IMR-90 (cell line): ENCODE results near the gene ROM1. TPM values are rescaled to one million over a fixed set of nuclear protein-coding genes. Genes with fewer than 3 reads are reported as not detected.
A peak's percentile ranks its signal among the peaks of the same experiment; 100 is the strongest.

Source experiments
- ATAC-seq: fragments of 200-7000 bp; cut with Tn5 transposase; 2 replicates; pipeline ENCODE4 v1.9.1; 2020; ENCODE audit warnings: low read depth, mild to moderate bottlenecking, moderate library complexity
- BruUV-seq: library from RNA; stranded (reverse); fragments of 400-500 nt; replicated peaks from 2 replicates; lab custom pipeline; 2021; lab: Mats Ljungman, UMichigan
- CTCF ChIA-PET: fragments of 300-600 bp; formaldehyde crosslinking; extraction: SDS; loops from one replicate; lab custom pipeline; 2021; ENCODE audit warnings: antibody characterized with exemption; lab: Yijun Ruan, JAX
- POLR2A ChIA-PET: fragments of 300-600 bp; sonication (Branson Sonifier 250); formaldehyde crosslinking; loops from one replicate; lab custom pipeline; 2022; ENCODE audit warnings: antibody characterized with exemption; ENCODE audit not compliant: unreplicated experiment; lab: Charles Lee
- DNase-seq: peaks from one replicate; pipeline ENCODE4 v3.0.0; 2013
- H2AFZ ChIP-seq: replicated peaks from 2 replicates; pipeline ENCODE3; 2013; ENCODE audit warnings: low read length, mild to moderate bottlenecking; ENCODE audit not compliant: poor library complexity
- H2AK5ac ChIP-seq: 2 replicates; pipeline ENCODE4 v1.6.1; 2013; ENCODE audit warnings: low read depth, low read length, inconsistent platforms
- H2AK9ac ChIP-seq: replicated peaks from 2 replicates; pipeline ENCODE3; 2013; ENCODE audit warnings: mild to moderate bottlenecking, low read depth, low read length, moderate library complexity; ENCODE audit not compliant: poor library complexity
- H2BK120ac ChIP-seq: 2 replicates; pipeline ENCODE4 v1.6.1; 2013; ENCODE audit warnings: low read depth, low read length, inconsistent platforms
- H2BK15ac ChIP-seq: 3 replicates; pipeline ENCODE4 v1.6.1; 2013; ENCODE audit warnings: low read depth, low read length, inconsistent platforms
- H2BK20ac ChIP-seq: 2 replicates; pipeline ENCODE4 v1.6.1; 2013; ENCODE audit warnings: low read depth, mild to moderate bottlenecking, inconsistent platforms, low read length, moderate library complexity
- H2BK5ac ChIP-seq: 2 replicates; pipeline ENCODE4 v1.6.1; 2013; ENCODE audit warnings: mild to moderate bottlenecking, low read depth, low read length, inconsistent platforms; ENCODE audit not compliant: poor library complexity, severe bottlenecking
- H3K14ac ChIP-seq: replicated peaks from 2 replicates; pipeline ENCODE4 v1.6.1; 2013; ENCODE audit warnings: low read depth, low read length, inconsistent platforms
- H3K18ac ChIP-seq: 2 replicates; pipeline ENCODE4 v1.6.1; 2013; ENCODE audit warnings: low read depth, low read length, control low read depth
- H3K23ac ChIP-seq: 2 replicates; pipeline ENCODE4 v1.6.1; 2013; ENCODE audit warnings: low read depth, low read length, inconsistent platforms
- H3K27ac ChIP-seq: 2 replicates; pipeline ENCODE4 v1.5.1; 2013; ENCODE audit warnings: mild to moderate bottlenecking, control low read depth, low read length; ENCODE audit not compliant: insufficient read depth
- H3K27me3 ChIP-seq: 2 replicates; pipeline ENCODE4 v1.6.1; 2013; ENCODE audit warnings: low read length; ENCODE audit not compliant: control insufficient read depth, insufficient read depth
- H3K36me3 ChIP-seq: 2 replicates; pipeline ENCODE4 v1.6.1; 2013; ENCODE audit warnings: low read length, mixed read lengths; ENCODE audit not compliant: control insufficient read depth, insufficient read depth
- H3K4ac ChIP-seq: 2 replicates; pipeline ENCODE4 v1.6.1; 2013; ENCODE audit warnings: low read depth, low read length, inconsistent platforms
- H3K4me1 ChIP-seq: 2 replicates; pipeline ENCODE4 v1.6.1; 2013; ENCODE audit warnings: low read length, mixed read lengths; ENCODE audit not compliant: control insufficient read depth, insufficient read depth
- H3K4me2 ChIP-seq: 2 replicates; pipeline ENCODE4 v1.6.1; 2013; ENCODE audit warnings: low read depth, mild to moderate bottlenecking, control low read depth, low read length, moderate library complexity
- H3K4me3 ChIP-seq: 2 replicates; pipeline ENCODE4 v1.5.1; 2013; ENCODE audit warnings: low read depth, mild to moderate bottlenecking, control low read depth, low read length, moderate library complexity; ENCODE audit not compliant: insufficient read depth
- H3K56ac ChIP-seq: 2 replicates; pipeline ENCODE4 v1.6.1; 2013; ENCODE audit warnings: low read length, inconsistent platforms; ENCODE audit not compliant: insufficient read depth; ENCODE audit errors: extremely low read depth
- H3K79me1 ChIP-seq, 2 experiments: 2 replicates each; pipeline ENCODE4 v1.6.1; 2013; ENCODE audit warnings: low read length in 2 of 2, inconsistent platforms in 1 of 2, low read depth in 1 of 2
- H3K9ac ChIP-seq: 2 replicates; pipeline ENCODE4 v1.6.1; 2013; ENCODE audit warnings: low read depth, low read length, control low read depth
- H3K9me1 ChIP-seq: 2 replicates; pipeline ENCODE4 v1.6.1; 2013; ENCODE audit warnings: low read length, inconsistent platforms; ENCODE audit not compliant: insufficient read depth
- H3K9me3 ChIP-seq: 2 replicates; pipeline ENCODE4 v1.6.1; 2013; ENCODE audit warnings: low read length; ENCODE audit not compliant: control insufficient read depth, insufficient read depth
- H4K20me1 ChIP-seq: 2 replicates; pipeline ENCODE4 v1.6.1; 2013; ENCODE audit warnings: low read length, inconsistent platforms; ENCODE audit not compliant: insufficient read depth
- H4K5ac ChIP-seq: 2 replicates; pipeline ENCODE4 v1.6.1; 2013; ENCODE audit warnings: mild to moderate bottlenecking, low read depth, low read length, control low read depth
- H4K8ac ChIP-seq, 2 experiments: 2 replicates each; pipeline ENCODE4 v1.6.1; 2013; ENCODE audit warnings: low read depth in 2 of 2, low read length in 2 of 2, control low read depth in 1 of 2, inconsistent platforms in 1 of 2
- H4K91ac ChIP-seq: 2 replicates; pipeline ENCODE4 v1.6.1; 2013; ENCODE audit warnings: low read depth, low read length, inconsistent platforms; ENCODE audit not compliant: insufficient read depth
- BHLHE40 ChIP-seq: fragments of 150-350 bp; IDR thresholded peaks from 2 replicates; pipeline ENCODE4 v1.6.1; 2016; ENCODE audit warnings: mild to moderate bottlenecking, low read depth, low read length
- CEBPB ChIP-seq: IDR thresholded peaks from 2 replicates; pipeline ENCODE4 v1.6.1; 2012; ENCODE audit warnings: low read depth, low read length, improper control_type of control experiment
- CHD1 ChIP-seq: IDR thresholded peaks from 2 replicates; pipeline ENCODE4 v1.6.1; 2012; ENCODE audit warnings: low read depth, low read length, improper control_type of control experiment
- MAFK ChIP-seq: IDR thresholded peaks from 2 replicates; pipeline ENCODE4 v1.6.1; 2012; ENCODE audit warnings: low read depth, low read length, improper control_type of control experiment
- MAZ ChIP-seq: IDR thresholded peaks from 2 replicates; pipeline ENCODE4 v1.6.1; 2012; ENCODE audit warnings: low read depth, mild to moderate bottlenecking, low read length, improper control_type of control experiment, moderate library complexity, borderline replicate concordance
- MXI1 ChIP-seq: IDR thresholded peaks from 2 replicates; pipeline ENCODE4 v1.6.1; 2012; ENCODE audit warnings: low read depth, mild to moderate bottlenecking, low read length, moderate library complexity, borderline replicate concordance
- NFE2L2 ChIP-seq: fragments of 150-350 bp; IDR thresholded peaks from 2 replicates; pipeline ENCODE4 v1.6.1; 2016; ENCODE audit warnings: low read depth, mild to moderate bottlenecking, low read length
- POLR2A ChIP-seq: IDR thresholded peaks from 2 replicates; pipeline ENCODE4 v1.6.1; 2012; ENCODE audit warnings: mild to moderate bottlenecking, low read depth, low read length
- RAD21 ChIP-seq: IDR thresholded peaks from 2 replicates; pipeline ENCODE4 v1.6.1; 2012; ENCODE audit warnings: low read length, improper control_type of control experiment
- RCOR1 ChIP-seq: IDR thresholded peaks from 2 replicates; pipeline ENCODE4 v1.6.1; 2012; ENCODE audit warnings: mild to moderate bottlenecking, low read length, improper control_type of control experiment; ENCODE audit not compliant: insufficient replicate concordance
- RFX5 ChIP-seq: IDR thresholded peaks from 2 replicates; pipeline ENCODE4 v1.8.0; 2012; ENCODE audit warnings: low read depth, mild to moderate bottlenecking, low read length, moderate library complexity
- SMC3 ChIP-seq: fragments of 150-350 bp; IDR thresholded peaks from 2 replicates; pipeline ENCODE4 v1.6.1; 2016; ENCODE audit warnings: low read depth, mild to moderate bottlenecking, antibody characterized with exemption, low read length, moderate library complexity
- WGBS, 2 experiments: methylation state at CpG; one replicate each; pipeline versions ENCODE4 v1.1.5 to v1.1.7; 2013; ENCODE audit warnings: missing lambda C conversion rate in 2 of 2; ENCODE audit not compliant: insufficient read length in 1 of 2; ENCODE audit errors: extremely low coverage in 2 of 2; 5-methylcytosine and 5-hydroxymethylcytosine counted together
- dilution Hi-C: fragments of 300-500 bp; cut with HindIII; formaldehyde crosslinking; loops from one replicate; pipeline ENCODE4 v1.14.3; 2018; ENCODE audit warnings: low sequenced_read_pairs; ENCODE audit not compliant: unreplicated experiment
- in situ Hi-C: fragments of 300-500 bp; cut with MboI; formaldehyde crosslinking; loops from 3 replicates; pipeline ENCODE4 v1.14.3; 2019; ENCODE audit warnings: low sequenced_read_pairs, inconsistent platforms, mixed read lengths
- intact Hi-C: fragments of 100-400 bp; cut with micrococcal nuclease; formaldehyde crosslinking; loops from 2 replicates; pipeline ENCODE4 v1.10.0; 2022
- polyA plus RNA-seq, 3 experiments: library from polyadenylated mRNA; depleted of rRNA; stranded (reverse); fragments of >200 nt; gene quantifications; 2 replicates each; pipeline ENCODE4 v1.2.3, GENCODE V29; 2012; ENCODE audit warnings: low replicate concordance in 1 of 3
- total RNA-seq: library from RNA; depleted of rRNA; stranded (reverse); fragments of >200 nt; gene quantifications from 2 replicates; pipeline ENCODE4 v1.2.3, GENCODE V29; 2012
- TF ChIP-seq, protein P1 (sequence below): fragments of 150-350 bp; IDR thresholded peaks from 2 replicates; pipeline ENCODE4 v1.6.1; 2016; ENCODE audit warnings: low read depth, mild to moderate bottlenecking, low read length, moderate library complexity, borderline replicate concordance
- TF ChIP-seq, protein P2 (sequence below): fragments of 150-350 bp; IDR thresholded peaks from 2 replicates; pipeline ENCODE4 v1.6.1; 2017; ENCODE audit warnings: mild to moderate bottlenecking, antibody characterized with exemption, low read length, low read depth
- TF ChIP-seq, protein P3 (sequence below): conservative IDR thresholded peaks from 2 replicates; pipeline ENCODE4 v1.5.1; 2012; ENCODE audit warnings: mild to moderate bottlenecking, low read depth, low read length, improper control_type of control experiment

ROM1 gene
- total and polyA plus RNA-seq, 2 of the 4 experiments (the other 2 are of a cell fraction) = 2.2 to 2.5 TPM

DNA sequence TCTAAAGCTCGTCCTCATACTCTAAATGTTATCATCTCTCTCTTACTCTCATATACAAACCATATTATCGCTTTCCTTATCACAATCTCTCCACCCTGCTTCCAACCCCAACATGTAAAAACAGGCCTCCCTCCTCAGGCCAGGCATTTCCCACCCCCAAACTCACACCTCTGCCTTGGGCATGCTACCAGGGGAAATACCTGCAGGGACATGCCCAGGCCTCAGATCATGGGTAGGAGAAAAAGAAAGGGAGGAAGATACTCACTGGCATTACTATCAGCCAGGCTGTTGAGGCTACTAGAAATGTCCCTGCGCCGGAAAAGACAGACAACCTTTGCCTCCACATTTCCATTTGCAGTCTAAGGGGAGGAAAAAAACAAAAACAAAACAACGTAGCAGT, 13.2 kb upstream of the ROM1 start:
- Histone ChIP-seq H3K27ac (peak overlapping the region; percentile 76), H3K23ac (peak overlapping the region; percentile 91), H3K9me1 (peaks cover 5% of the 10 kb centered on the region), H3K79me1 (peaks cover 15 to 49% of the 10 kb centered on the region in 2 experiments), H3K14ac (peak overlapping the region; percentile 80), H2AFZ (no peak overlapping the region), H3K36me3 (peaks cover 41% of the 10 kb centered on the region), H3K9ac (peak overlapping the region; percentile 90), H2BK20ac (no peak overlapping the region), H4K8ac (peak overlapping the region in 1 of 2 experiments; percentile 55; a peak in 2 of 4 replicates), H3K4me2 (peak overlapping the region; percentile 91), H3K18ac (no peak overlapping the region), H4K20me1 (peaks cover 17% of the 10 kb centered on the region; the same call in 1 of the 2 replicates), H3K4me3 (peak overlapping the region; percentile 87), H2AK5ac (peak overlapping the region; percentile 67), H4K5ac (peak overlapping the region; percentile 26; the same call in 1 of the 2 replicates), H3K9me3 (no peaks in the 10 kb centered on the region), H3K27me3 (no peaks in the 10 kb centered on the region), H4K91ac (peak overlapping the region; percentile 46), H3K4me1 (peaks cover 7% of the 10 kb centered on the region), H2AK9ac (peak overlapping the region; percentile 73), H3K4ac (peak overlapping the region; percentile 78), H2BK5ac (peak overlapping the region; percentile 78), H2BK15ac (peak overlapping the region; percentile 46; the same call in 1 of the 3 replicates), H3K56ac (peak overlapping the region; percentile 90; the same call in 1 of the 2 replicates), H2BK120ac (peak overlapping the region; percentile 25; the same call in 1 of the 2 replicates)
- dilution Hi-C loops = no loop called here
- intact Hi-C loops = loop anchor here (10.0 kb wide), 1 partner anchor 95 kb away; no protein-coding TSS in a partner anchor
- ATAC-seq = no peak
- ChIA-PET POLR2A (no interaction called here), CTCF (interaction anchor here (0.9 kb wide), 1 partner anchor 12 kb away, joined by 4 read pairs; the partner anchor contains the start of gene EML3)
- in situ Hi-C loops = no loop called here
- 0 to 100% methylated on average over 2 of the region's 5 CpGs for WGBS, 2 experiments
- BruUV-seq = TSS peak; percentile 19
- DNase-seq = no peak
- TF ChIP-seq RAD21 = no peak
- no peak for TF ChIP-seq RFX5
- TF ChIP-seq MAZ = no peak
- TF ChIP-seq RCOR1 = no peak
- no peak for TF ChIP-seq SMC3
- no peak for TF ChIP-seq CEBPB
- no peak for TF ChIP-seq NFE2L2
- TF ChIP-seq, protein P1, sequence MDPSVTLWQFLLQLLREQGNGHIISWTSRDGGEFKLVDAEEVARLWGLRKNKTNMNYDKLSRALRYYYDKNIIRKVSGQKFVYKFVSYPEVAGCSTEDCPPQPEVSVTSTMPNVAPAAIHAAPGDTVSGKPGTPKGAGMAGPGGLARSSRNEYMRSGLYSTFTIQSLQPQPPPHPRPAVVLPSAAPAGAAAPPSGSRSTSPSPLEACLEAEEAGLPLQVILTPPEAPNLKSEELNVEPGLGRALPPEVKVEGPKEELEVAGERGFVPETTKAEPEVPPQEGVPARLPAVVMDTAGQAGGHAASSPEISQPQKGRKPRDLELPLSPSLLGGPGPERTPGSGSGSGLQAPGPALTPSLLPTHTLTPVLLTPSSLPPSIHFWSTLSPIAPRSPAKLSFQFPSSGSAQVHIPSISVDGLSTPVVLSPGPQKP = no peak
- no peak for TF ChIP-seq MAFK
- TF ChIP-seq CHD1 = no peak
- no peak for TF ChIP-seq MXI1
- TF ChIP-seq POLR2A = no peak
- no peak for TF ChIP-seq BHLHE40
- TF ChIP-seq, protein P2, sequence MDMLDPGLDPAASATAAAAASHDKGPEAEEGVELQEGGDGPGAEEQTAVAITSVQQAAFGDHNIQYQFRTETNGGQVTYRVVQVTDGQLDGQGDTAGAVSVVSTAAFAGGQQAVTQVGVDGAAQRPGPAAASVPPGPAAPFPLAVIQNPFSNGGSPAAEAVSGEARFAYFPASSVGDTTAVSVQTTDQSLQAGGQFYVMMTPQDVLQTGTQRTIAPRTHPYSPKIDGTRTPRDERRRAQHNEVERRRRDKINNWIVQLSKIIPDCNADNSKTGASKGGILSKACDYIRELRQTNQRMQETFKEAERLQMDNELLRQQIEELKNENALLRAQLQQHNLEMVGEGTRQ = no peak
- TF ChIP-seq, protein P3, sequence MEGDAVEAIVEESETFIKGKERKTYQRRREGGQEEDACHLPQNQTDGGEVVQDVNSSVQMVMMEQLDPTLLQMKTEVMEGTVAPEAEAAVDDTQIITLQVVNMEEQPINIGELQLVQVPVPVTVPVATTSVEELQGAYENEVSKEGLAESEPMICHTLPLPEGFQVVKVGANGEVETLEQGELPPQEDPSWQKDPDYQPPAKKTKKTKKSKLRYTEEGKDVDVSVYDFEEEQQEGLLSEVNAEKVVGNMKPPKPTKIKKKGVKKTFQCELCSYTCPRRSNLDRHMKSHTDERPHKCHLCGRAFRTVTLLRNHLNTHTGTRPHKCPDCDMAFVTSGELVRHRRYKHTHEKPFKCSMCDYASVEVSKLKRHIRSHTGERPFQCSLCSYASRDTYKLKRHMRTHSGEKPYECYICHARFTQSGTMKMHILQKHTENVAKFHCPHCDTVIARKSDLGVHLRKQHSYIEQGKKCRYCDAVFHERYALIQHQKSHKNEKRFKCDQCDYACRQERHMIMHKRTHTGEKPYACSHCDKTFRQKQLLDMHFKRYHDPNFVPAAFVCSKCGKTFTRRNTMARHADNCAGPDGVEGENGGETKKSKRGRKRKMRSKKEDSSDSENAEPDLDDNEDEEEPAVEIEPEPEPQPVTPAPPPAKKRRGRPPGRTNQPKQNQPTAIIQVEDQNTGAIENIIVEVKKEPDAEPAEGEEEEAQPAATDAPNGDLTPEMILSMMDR = no peak
